ENCODE results near the gene TEX14.

DNA sequence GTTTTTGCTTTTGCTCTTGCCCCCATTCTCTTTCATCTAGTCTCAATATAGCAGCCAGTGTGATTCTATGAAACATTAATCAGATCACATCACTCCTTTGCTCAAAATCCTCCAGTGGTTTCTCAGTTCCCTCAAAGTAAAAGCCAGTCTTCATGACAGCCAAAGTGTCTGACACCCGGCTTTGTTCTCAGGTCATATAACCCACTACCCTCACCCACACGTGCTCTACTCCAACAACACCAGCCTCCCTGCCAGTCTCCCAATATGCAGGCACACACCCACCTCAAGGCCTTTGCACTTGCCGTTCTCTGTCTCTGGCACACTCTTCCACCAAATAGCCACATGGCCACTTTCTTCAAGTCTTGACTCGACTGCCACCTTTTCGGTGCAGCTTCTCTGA lies 181.8 kb downstream of the TEX14 start:
- TF ChIP-seq, protein P1, sequence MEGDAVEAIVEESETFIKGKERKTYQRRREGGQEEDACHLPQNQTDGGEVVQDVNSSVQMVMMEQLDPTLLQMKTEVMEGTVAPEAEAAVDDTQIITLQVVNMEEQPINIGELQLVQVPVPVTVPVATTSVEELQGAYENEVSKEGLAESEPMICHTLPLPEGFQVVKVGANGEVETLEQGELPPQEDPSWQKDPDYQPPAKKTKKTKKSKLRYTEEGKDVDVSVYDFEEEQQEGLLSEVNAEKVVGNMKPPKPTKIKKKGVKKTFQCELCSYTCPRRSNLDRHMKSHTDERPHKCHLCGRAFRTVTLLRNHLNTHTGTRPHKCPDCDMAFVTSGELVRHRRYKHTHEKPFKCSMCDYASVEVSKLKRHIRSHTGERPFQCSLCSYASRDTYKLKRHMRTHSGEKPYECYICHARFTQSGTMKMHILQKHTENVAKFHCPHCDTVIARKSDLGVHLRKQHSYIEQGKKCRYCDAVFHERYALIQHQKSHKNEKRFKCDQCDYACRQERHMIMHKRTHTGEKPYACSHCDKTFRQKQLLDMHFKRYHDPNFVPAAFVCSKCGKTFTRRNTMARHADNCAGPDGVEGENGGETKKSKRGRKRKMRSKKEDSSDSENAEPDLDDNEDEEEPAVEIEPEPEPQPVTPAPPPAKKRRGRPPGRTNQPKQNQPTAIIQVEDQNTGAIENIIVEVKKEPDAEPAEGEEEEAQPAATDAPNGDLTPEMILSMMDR (IDR thresholded peaks at IDR 0.05), result no peak
- TF ChIP-seq POLR2A (IDR thresholded peaks at IDR 0.05), result no peak

All from ovary (tissue), 3 donors.